Inflammatory macrophage treated with lipopolysaccharide for 1 hour (primary cell): ENCODE results near the gene FICD.
A peak's percentile ranks its signal among the peaks of the same experiment; 100 is the strongest.
"Not testable (repeated sequence)": the region's sequence is repeated elsewhere in the genome, so short reads cannot be mapped to it uniquely, and the experiment has no call there.

ENCODE experiments used
- DNase-seq, 2 donors: peaks; one replicate each; pipeline ENCODE4 v3.0.0-alpha.2; 2020 to 2022

Gene FICD

DNA sequence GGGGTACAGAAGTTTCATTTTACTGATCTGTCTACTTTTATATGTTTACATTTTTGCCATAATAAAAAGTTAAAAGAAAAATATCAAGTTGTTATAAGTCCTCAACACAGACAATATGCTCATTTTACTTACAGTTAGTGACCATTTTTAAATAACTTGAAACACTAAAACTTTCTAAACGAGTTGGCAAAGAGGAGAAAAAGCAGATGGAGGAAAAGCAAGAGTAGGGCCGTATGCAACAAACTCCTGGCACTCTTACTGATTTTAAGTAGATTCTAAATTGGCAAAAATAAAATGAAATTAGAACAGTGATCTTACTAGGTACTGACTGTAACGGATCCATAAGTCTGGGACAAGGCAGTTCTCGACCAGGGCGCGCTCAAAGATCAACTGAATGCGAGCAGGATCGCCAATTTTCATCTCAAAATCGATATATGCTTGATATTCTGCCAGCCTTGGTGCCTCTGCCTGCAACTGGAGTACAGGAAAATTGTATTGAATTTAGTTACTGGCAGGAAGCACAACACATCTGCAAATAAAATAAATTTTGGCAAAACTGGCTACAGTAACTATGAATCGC lies 23.6 kb downstream of the FICD start:
- no peak for DNase-seq

DNA sequence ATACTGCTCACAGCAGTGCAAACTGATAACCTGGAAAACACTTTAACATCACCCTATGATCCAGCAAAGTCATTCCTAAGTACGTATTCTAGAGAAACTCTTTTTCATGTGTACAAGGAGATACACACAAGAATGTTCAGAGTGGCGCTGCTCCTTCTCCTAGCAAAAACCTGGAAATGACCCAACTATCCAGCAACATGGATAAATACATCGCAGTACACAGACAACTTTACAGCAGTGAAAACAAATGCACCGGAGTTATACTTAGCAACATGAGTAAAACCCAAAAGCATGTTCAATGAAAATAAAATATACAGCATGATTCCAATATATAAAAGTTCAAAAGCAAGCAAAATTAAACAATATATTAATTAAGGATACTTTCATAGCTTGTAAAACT lies 27.2 kb downstream of the FICD start:
- DNase-seq = no peak

DNA sequence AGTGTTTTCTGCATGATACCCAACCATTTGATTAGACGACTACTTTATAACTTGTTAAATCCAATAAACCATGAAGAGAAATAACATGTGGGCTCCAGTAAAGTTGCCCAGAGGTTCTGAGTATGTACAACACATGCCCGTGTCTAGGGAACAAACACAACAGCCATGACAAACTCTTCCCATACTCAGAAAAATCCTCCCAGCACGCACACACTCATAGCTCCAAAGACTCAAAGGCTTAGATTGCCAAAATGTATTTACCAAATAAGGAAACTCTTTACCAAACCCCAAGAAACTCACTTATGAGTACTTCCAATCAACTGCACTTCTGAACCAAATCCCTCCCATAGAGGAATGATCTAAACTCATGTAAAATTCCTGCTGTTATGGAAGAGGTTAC lies 28.6 kb downstream of the FICD start:
- no peak for DNase-seq

DNA sequence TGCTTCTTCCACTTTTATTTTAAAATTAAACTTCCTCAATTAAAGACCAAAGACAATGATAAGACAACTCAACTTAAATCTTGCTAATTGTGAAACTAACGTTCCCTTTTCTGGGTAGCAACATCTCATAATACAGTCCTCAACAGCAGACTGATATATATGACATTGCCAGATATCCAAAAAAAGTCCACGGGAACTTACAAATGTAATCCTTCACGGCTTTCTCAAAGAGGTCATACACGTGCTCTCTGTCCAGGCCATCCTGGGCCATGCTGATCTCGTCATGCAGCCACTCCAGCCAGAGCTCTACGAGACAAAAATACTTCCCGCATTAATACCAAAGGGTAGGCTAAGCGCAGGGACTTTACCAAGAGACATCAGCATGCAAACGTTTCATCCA lies 32.6 kb downstream of the FICD start:
- DNase-seq = peak; percentile 61 to 75

DNA sequence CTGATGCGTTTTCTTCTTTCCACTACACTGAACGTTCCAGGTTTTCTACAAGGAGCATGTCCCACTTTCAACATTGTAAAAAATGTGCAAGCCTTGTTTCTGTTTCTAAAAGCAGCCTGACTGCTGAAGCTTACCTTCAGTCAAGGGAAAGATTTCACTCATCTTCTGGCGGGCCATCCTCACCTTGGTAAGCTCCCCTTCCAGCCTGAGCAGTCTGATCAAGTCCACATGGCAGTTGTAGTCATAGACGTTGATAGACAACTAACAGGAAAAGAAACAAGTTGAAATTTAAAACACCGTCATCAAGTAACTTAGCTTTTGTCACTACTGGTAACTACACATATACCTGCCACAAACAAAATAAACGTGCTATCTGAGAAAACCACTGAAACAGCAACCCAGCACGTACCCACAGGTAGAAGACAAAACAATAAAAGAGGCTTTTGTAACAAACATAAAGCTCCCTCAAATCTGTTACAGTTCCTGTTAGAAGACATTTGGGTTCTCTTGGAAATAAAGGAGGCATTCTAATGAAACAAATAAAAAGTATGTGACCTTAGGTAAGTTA lies 34.0 kb downstream of the FICD start:
- DNase-seq = no peak

DNA sequence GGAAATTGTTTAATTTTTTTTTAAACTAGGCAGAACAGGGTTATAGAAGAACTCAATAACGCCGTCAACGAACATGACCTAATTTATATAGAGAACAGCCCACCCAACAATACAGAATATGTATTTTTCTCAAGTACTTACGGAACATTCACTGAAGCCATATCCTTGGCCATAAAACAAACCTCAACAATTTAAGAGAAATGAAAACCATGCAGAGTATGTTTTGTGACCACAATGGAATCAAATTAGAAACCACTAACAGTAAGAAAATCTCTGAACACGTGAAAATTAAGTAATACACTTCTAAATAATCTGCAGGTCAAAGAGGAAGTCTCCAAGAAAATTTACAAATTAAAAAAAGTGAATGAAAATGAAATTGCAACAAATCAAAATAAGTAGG lies 36.5 kb downstream of the FICD start:
- no peak for DNase-seq

DNA sequence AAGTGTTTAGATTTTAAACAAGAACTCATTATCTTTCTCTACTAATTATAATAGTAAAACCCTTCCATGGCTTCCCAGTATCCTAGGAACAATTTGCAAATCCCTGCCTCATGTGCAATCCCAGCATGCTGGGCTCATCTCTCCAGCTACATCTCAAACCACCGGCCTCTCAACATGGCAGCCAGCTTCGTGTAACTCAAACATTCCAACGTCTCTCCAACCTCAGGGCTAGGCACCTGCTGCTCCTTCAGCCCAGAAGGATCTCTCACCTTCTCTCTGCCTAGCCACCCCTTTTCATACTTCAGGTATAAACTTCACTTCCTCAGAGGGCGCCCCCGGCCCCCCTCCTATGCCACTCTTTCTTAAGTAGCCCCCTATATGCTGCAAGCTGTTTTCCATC lies 38.7 kb downstream of the FICD start:
- DNase-seq = no peak

DNA sequence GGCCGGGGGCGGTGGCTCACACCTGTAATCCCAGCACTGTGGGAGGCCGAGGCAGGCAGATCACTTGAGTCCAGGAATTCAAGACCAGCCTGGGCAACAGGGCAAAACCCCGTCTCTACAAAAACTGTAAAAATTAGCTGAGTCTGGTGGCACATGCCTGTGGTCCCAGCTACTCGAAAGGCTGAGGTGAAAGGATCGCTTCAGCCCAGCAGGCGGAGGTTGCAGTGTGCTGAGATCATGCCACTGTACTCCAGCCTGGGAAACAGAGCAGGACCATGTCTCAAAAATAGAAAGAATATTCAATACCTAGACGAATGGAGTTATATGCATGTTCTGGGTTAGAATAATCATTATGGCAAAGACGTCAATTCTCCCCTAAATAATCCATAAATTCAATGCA lies 40.3 kb downstream of the FICD start:
- not testable (repeated sequence) for DNase-seq

DNA sequence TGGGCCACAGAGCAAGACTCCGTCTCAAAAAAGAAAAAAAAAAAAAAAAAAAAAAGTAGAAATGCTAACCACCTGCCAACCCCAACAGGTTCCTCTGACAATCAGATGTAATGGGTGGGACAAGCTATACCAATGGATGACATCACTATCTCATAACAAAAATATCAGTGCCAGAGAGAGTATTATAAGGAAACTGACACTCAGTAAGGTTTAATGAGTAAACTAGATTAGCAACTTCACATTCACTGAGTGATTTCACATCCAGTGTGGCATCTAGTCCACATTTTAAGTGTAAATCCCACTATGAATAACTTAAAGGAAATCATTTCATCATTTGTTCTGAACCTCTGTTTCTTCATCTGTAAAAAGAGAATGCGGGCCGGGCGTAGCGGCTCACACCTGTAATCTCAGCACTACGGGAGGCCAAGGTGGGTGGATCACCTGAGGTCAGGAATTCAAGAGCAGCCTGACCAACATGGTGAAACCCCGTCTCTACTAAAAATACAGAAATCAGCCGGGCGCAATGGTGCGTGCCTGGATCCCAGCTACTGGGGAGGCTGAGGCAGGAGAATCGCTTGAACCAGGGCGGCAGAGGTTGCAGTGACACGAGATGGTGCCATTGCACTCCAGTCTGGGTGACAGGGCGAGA lies 44.1 kb downstream of the FICD start:
- DNase-seq = no peak

DNA sequence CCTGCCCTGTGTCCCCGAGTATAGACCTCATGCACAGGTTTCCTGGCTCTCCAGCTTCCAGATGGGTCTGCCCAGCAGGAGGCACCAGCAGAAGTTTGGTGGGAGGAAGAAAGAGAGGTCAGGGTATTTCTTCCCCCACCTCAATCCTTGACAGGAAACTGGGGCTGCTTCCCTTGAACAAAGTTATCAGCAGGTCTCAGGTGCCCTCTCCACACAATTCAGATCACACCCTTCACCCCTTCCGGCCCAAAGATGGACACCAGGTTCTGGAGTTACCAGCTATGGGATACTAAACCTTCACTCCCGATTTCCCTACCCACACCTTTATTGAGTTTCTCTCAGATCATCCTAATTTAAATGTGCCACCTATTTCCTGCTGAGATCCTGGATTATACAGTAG lies 44.7 kb downstream of the FICD start:
- no peak for DNase-seq

DNA sequence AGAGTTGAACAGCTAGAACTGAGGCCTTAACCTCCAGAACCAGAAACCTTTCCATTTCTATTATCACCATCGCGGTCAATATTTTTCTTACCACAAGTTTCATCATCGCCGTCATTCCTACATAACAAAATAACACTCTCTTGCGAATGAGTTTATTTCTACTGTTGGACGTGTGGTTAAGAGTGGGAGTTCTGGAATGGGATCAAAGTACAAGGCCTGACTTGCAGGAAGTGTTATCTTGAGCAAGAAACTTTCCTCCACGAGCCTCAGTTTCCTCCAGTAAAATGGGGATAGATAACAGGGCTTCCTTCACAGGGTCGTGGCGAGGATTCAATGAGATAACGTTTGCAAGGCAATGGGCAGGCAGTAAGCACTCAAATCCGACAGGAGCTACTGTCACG lies 45.2 kb downstream of the FICD start:
- peak; percentile 56 to 78 for DNase-seq

DNA sequence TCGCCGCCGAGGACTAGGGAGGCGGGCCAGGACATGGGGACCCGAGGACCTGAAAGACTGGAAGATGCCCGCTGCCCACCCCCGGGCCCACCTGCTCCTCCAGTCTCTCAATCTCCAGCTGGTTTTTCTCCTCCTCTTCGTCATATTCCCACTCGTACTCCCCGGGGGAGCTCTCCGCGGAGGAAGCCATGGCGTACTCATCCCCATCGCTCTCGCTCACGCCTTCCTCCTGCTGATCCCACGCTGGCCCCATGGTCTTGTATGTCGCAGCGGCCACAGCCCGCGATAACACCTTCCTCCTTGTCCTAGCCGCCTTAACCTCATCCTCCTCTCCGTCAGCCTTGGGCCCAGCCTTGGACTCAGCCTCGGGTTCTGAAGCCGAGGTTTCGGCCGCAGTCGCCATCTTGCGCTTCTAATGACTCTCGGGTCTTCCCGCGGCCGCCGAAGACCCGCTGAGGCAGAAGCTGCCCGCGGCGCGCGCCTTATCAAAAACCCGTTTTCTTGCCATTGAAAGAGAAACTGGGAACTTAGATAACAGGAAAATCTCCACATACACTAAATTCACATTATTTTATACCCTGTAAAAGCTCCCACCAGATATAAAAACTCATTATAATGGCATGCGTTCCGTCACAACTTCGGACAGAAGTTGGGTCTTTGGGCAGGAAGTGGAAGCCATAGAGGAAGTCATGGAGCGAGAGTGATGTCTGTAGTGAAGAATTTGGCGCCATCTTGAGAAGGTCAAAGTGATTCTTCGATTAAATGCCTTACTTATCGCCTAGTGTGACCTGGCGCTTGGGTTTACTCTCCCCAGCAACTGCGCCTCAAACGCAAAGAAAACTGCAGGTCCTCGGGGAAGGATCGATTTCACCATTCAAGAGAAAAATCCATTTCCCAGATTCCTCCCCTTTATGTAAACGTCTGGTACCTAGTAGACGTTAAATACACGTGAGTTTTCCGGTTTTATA lies 46.0 kb downstream of the FICD start, which contains the start of gene SART3:
TSS of gene SART3 (minus strand) at position 422 of the 968 bp plus-strand sequence. CDS start at position 403, 19 bp downstream.
- DNase-seq = peak; percentile 82 to 90

DNA sequence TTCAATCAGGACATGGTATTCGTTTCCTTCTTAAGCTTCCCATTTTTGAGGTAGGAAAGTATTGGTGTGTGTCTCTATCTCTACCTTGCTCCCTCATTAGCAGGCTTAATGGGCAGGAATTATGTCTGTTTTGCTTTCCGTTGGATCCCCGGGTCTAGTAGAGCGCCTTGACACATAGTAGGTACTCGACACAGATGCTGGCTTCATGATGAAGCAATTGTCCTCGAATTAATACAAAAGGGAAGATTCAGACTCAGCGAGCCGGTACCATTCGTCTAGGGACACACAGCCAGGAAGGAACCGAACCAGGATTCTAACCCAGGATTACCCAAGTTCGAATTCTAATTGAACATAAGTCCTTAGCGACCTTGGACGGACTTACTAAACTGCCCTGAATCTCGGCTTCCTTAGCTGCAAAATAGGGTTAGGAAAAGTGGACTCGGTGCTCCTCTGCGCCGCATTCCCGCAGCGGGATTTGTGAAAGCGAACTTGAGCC lies 46.8 kb downstream of the FICD start:
- peak in 1 of 2 donors; percentile 30 for DNase-seq

DNA sequence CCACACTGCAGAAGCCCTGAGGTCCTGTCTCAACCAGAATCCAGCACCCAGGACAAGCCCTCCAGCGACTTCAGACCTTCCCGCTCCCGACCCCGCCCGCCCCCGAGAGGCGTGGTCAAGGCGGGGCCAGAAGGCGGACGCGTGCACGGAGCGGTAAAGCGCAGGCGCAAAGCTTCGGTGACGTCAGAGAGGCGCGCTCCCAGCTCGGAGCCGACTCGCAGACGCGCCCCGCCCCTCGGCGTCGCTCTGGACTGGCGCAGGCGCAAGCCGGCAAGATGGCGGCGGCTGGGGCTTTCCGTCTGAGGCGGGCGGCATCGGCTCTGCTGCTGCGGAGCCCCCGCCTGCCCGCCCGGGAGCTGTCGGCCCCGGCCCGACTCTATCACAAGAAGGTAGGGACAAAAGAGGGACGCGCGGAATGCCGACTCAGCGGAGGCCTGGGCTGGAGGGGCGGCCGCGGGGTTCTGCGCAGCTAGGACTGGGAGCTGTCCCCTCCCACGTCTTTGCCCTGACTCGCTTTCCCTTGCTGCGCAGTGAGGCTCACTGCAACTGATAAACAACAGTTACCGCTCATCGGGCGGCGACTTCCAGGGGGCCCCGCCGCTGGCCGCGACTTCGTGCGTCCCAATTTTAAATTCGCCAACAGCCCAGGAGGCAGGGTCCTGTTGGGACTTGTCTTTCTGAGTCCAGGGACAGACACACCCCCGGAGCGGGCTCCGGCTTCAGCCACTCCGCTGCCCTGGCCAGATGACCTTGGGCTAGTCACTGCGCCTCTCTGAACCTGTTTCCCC lies 47.5 kb downstream of the FICD start, which contains the start of gene ISCU:
TSS of gene ISCU (plus strand) at position 249 of the 788 bp plus-strand sequence. CDS start at position 276, 27 bp downstream.
- DNase-seq = peak; percentile 94 to 99

DNA sequence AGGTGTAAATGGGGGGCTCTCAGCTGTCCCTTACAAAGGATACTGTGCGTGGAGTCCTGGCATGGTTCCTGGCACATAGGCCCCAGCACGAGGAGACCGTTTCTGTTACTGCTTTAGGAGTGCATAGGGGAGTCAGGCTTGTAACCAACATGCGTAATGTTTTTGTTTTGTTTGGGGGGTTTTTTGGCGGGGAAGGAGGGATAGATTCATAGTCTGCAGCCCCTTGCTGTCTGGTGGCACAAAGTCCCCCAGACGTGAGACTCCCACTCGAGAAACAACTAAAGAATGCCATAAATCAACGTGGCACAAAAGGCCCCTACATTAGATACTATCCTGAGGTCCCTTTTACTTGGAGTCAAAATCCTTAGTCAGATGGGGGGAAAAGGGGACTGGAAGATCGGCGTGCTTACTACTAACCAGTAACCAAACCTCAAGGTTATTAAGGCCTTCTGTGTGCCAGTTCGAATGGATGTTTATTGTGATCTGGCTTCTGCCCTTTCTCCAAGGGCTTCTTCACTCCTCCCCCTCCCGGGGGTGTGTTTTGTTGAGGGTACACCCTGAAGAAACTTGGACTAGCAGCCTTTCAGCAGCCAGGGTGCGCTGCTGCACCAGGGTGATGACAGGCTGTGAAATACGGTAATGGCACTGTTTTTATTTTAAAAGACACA lies 48.2 kb downstream of the FICD start:
- DNase-seq = peak; percentile 76 to 88

DNA sequence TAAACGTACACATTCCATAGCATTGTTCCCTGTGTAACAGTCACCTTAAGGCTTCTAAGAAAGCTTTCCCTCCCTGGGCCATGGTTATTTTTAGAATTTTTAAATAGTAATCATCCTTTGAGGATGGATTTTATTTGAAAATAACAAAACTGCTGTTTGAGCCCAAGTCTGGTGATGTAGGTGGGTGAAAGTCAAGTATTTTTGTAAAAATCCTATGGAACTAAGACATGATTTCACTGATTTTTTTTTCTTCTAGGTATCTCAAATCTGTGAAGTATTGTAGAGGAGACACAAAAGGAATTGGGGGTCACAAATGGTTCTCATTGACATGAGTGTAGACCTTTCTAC lies 48.7 kb downstream of the FICD start:
- DNase-seq = no peak

DNA sequence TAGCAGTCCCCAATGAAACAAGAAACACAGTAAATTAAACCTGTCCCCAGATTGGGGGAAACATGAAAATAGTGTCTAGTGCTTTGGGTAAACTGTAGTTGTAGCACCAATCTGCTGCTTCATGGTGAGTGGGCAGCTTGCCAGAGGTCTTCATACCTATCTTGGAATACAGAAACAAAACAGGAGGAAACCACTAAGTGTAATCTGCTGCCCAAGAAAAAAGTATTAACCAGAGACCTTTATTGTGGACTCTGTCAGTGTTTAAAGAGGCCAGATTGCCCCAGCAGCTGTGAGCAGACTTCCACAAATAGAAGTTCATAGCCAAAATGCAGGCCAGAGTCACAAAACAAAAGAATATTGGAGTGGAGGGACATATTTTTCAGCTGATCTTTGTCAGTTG lies 49.6 kb downstream of the FICD start:
- DNase-seq = no peak

DNA sequence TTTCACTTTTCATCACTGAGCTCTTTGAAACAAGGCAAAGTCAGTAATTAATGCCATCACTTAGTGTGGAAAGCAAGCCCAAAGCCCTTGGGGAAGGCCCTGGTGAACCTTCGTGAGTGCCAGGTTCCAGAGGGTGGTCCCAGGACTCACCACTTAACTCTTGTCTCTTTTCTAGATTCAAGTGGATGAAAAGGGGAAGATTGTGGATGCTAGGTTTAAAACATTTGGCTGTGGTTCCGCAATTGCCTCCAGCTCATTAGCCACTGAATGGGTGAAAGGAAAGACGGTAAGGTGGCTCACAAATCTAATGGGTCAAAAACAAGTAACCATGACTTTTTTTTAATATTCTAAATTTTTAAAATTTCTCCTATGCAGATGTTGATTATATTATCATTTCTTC lies 50.1 kb downstream of the FICD start:
- DNase-seq = no peak

DNA sequence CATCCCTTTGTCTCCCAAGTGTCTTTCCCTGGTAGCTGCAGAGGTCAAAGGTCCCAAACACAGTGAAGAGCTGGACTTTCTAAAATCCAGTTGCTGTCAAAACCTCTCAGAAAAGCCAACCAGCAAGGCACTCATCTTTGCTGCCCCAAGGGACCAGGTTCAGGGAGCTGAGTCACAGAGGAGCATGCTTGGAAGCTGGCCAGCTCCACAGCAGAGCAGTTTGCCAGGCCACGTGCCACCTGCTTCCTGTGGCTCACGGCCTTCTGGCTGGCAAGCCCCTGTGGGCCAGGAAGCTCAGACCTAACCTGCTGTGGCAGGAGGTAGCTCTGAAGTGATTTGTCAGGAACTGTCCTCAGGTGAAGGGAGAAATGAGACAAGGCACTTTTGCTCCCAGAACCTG lies 50.9 kb downstream of the FICD start:
- DNase-seq = peak in 1 of 2 donors; percentile 15

DNA sequence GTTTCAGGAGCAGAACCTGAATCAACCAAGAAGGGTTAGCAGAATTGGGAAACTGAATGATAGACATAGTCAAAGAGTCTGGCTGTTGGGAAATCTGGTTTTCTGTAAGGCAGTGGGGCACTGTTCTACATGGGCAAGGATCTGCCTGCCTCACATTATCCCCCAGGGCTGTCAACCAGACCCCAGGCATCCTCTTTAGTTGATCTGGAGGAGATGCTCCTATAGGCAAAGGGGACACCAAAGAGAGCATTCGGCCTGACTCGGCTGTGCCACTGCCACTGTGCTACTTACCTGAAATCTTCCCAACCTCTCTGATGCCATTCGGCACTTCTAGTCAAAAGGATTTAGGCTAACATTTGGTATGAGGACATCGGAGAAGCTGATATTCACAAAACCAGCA lies 51.4 kb downstream of the FICD start:
- DNase-seq = no peak
